ENCODE measurements around the gene TMC5. TPM values are rescaled to one million over a fixed set of nuclear protein-coding genes. Genes with fewer than 3 reads are reported as not detected.
A peak's percentile ranks its signal among the peaks of the same experiment; 100 is the strongest.

TMC5 gene
- total RNA-seq, 1 donor = not detected

DNA sequence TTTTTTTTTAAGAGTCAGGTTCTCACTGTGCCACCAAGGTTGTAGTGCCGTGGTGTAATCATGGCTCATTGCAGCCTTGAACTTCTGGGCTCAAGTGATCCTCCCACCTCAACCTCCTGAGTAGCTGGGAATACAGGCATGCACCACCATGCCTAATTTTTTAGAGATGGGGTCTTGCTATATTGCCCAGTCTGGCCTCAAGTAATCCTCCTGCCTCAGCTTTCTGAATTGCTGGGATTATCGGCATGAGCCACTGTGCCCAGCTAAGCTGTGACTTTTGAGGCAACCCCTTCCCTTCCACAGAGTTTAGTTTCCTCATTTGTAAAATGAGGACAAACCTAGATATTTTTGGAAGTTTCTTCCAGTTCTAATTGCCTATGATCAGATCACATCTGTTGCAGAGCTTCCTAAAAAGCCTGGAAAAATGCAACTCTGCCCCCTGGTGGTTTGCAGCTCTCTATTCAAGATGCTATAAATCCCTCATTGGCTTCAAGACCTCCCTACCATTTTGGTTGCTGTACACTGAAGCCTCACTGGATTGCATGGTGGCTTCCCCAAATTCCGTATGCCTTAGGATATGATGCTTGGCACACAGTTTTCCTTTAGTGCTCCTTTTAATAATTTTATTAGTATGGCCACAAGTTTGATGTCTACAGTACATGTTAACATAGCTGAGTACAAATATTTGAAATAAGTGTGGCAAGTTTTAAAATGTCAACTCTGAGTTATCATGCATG is 84.9 kb downstream of the TMC5 start:
- peak in 2 of 3 donors; percentile 78 to 84 for DNase-seq (ENCODE audit: low read depth in 2 of 3, low spot score in 2 of 3)

DNA sequence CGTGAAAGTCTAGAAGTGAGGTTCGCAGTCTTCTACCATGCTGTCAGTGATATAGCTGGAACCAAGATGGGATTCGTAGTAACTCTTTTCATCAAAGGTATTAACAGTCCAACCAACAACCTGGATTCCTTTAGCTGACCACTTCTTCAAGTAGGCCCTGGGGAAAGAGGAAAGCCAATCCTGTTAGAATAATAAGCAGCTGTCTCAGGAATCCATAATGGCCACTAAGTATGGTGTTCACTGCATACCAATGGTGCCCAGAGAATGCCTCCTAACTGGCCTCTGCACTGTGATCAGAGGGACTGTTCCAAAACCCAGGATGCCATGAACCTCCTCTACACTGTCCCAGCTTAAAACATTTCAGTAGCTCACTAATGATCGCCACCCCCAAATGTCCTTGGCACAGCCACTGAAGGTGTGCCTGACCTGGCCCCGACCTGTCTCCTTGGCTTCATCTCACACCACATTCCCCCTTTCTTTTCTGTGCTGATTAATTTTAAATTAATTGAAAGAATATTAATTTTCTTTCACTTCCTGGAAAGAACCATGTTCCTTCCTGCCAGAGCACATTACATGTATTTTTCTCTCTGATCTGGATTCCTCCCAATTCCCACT is 85.9 kb downstream of the TMC5 start:
- no peak for DNase-seq (ENCODE audit: low read depth in 2 of 3, low spot score in 2 of 3)

DNA sequence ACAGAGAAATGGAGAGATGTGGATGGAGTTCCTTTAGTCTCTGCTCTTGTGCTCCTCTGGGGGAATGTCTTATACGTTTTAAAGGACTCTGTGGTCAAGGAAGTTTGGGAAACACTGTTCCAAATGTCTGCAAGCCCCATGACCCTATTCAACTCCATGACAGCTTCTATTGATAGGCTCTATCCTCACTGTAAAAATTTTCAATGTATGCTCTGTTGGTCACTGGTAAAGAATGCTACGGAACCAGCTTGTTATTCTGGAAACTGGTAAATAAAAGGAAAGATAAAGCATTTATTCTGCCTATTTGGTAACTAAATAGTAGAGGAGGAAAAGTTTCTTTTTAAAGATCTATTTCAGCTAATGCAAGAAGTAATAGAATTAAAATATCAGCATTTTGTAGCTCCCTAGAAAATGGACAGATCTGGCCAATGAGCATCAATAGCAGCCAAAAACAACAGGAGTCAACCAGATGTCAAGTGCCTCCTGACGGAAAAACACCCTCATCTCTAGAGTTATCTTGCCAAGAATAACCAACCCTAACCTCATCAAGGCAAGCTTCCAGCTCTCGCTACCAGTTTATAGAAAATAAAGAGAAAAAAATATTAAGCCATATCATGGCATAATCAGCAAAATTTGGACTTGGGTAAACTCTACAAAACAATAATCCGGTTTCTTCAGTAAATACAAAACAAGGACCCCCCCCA is 88.1 kb downstream of the TMC5 start:
- no peak for DNase-seq (ENCODE audit: low read depth in 2 of 3, low spot score in 2 of 3)

DNA sequence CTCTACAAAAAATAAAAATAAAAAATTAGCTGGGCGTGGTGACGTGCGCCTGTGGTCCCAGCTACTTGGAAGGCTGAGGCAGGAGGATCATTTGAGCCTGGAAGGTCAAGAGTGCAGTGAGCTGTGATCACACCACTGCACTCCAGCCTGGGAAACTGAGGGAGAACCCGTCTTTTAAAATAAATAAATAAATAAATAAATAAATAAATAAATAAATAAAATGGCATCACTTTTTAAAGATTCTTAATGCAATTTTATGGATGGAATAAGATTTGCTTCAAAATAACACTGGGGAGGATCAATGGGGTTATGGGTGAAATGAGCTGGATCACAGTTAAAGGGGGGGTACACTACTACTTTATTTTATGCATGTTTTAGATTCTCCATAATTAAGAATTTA is 89.3 kb downstream of the TMC5 start:
- DNase-seq (ENCODE audit: low read depth in 2 of 3, low spot score in 2 of 3) = no peak

DNA sequence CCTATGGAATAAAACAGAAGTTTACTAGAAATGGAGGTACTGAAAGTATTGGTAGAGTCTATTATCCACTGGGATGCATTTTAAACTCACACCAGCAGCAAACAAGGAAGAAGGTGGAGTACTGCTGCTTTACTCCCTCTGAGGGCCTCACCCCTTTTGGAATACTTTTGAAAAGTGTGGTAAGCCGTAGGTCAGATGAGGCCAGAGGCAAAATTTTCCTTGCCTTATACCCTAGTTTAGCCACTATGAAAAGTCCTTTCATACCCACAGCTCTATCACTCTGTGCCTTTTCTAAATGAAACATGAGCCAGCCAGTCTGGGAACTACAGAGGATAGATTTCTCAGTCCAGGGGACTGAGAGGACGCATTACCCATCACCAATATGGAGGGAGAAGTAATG is 90.2 kb downstream of the TMC5 start:
- DNase-seq (ENCODE audit: low read depth in 2 of 3, low spot score in 2 of 3) = no peak

DNA sequence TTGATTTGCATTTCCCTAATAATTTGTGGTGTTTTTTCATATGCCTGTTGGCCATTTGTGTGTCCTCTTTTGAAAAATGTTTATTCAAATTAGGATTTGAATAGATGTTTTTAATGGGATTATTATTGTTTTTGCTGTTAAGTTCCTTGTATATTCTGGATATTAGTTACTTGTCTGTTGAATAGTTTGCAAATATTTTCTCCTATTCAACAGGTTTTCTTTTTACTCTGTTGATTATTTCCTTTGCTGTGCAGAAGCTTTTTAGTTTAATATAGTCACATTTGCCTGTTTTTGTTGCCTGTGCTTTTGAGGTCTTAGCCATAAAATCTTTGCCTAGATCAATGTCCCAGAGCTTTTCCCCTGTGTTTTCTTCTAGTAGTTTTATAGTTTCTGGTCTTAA is 94.6 kb downstream of the TMC5 start:
- DNase-seq (ENCODE audit: low read depth in 2 of 3, low spot score in 2 of 3) = no peak

DNA sequence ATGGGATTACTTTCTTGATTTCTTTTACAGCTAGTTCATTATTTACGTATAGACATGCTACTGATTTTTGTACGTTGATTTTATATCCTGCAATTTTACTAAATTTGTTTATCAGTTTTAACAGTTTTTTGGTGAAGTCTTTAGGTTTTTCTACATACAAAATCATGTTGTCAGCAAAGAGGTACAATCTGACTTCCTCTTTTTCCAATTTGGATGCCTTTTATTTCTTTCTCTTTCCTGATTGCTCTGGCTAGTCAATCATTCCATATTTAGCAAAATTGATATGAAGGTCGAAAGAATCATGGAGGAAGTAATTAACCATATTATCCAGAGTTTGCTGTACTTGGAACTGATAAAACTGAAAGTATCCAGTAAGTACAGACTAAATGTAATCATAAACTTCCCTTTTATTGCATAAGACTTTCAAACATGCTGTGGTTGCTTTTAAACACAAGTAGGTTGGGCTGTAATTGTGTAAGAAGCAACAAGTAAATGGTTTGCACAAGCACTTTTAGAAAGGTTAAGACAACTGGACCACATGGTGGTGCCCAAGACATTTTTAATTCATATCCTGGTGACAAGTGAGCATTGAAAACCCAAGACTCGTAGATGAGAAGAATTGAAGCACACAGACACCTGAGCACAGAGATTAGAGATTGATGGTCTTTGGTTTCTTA is 95.8 kb downstream of the TMC5 start:
- DNase-seq (ENCODE audit: low read depth in 2 of 3, low spot score in 2 of 3) = peak in 2 of 3 donors; percentile 38 to 59

DNA sequence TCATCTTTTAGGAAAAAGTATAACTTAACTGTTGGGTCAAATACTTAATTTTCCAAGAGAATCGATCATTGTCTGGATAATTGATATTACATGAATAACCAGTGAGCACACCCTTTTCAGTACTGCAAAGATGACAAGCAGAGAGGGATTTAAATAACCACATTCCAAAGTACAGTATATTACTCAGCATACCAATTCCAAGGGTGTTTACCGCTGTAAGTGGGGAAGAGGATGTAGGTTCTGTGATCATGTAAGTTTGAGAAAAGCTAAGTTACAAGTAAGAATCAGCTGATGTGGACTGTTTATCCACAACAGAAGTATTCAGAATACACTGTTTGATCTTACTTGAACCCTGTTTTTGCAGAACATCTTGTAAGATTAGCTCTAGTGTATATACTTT is 98.1 kb downstream of the TMC5 start:
- no peak for DNase-seq (ENCODE audit: low read depth in 2 of 3, low spot score in 2 of 3)

DNA sequence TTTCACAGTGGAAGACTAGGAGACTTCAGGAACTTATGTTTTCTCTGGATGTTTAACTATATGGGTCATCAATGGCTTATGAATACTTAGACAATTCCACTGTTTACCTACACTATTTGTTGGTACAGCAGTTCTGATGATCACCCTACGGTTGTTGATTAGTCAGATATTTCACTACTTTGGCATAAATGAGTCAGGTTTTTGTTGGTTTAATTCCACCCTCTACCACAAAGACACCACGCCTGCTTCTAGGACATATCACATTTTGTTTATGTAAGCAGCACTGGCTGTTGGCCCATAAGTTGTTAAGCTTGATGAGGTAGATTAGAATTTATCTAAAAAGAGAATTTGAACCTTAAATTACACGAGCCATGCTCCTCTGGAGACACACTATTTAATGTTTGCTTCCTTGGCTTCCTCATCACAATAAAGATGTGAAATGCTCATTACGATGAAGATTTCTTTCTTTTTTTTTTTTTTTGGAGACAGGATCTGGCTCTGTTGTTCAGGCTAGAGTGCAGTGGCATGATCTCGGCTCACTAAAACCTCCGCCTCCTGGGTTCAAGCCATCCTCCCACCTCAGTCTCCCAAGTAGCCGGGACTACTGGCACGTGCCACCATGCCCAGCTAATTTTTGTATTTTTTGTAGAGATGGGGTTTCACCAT is 99.9 kb downstream of the TMC5 start:
- DNase-seq (ENCODE audit: low read depth in 2 of 3, low spot score in 2 of 3) = no peak

DNA sequence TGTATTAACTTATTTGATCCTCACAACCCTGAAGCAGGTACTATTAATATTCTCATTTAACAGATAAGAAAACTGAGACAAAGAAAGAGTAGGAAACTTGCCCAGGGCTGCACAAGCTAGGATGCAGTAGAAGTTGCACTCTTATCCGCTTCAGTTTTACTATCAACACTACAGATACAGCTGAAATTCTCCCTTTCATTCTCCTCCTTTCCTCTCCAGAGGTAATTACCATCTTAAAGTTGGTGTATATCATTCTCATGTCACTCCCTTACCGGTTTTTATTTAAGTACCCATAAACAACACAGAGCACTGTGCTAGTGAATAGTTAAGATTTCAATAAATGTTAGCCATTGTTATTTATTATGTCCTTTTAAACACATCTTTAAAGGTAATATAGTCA is 100.7 kb downstream of the TMC5 start:
- no peak for DNase-seq (ENCODE audit: low read depth in 2 of 3, low spot score in 2 of 3)

DNA sequence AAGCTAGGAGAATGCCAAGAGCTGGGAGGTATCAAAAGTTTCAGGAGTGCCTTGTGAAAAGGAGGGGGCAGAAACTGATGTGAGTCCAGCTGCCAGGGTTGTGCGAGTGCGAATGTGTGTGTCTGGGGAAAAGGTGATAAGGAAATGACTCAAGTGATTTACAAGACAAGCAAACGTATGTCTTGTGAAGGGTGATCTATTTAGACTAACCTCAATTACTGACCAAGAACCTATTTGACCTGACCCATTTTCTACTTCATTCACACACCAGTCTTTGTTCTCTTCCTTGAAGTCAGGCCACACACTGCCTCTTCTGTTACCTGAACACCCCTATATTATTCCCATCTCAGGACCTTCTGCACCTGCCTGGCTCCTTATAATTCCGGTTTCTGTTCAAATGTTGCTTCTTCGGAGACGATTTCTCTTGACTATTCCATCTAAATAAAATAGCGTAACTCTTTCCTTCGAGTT is 103.2 kb downstream of the TMC5 start:
- peak in 2 of 3 donors; percentile 33 to 49 for DNase-seq (ENCODE audit: low read depth in 2 of 3, low spot score in 2 of 3)

DNA sequence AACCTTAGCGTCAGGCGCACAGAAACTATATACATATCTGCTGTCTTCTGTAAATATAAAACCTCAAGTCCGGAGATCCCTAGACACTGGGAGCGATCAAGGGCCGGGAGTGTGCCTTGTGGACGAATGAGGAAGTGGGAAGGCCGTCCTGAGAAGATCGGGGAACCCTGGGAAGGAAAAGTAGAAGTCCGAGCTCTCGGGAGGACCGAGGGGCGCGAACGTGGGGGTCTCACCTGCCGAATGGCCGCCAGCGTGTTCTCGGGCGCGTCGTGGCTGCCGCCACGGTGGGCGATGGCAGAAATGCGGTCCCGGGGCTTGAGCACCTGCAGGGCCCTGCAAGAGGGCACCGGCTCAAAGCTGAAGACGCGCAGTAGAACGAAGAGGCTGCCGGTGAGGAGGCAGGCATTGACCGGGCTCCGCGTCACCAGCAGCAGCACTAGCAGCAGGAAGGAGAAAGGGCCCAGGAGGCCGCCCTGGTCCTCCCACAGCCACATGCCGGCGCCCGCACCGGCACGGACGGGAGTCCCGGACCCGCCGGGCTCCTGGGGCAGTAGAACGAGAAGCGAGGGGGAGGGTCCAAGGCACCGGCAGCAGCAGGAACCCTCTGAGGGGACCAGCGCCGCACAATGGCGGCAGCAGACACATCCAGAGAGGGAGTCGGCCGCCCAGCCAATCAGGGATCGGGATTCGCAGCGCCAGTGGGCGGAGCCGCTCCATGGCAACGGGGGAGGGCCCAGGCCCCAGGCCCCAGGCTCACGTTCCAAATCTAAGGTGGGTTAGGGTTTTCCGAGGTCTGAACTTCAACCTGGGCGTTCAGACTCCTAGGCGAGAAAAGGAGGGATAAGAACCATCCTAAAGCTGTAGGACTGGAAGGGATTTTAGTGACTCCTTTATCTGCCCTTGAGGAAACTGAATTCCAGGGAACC is 104.1 kb downstream of the TMC5 start, which contains the start of gene GDE1:
GDE1 (minus strand) TSS at position 628 of the 926 bp plus-strand sequence; CDS start at position 494, 134 bp downstream.
- peak; percentile 73 to 94 (median 93) for DNase-seq (ENCODE audit: low read depth in 2 of 3, low spot score in 2 of 3)

DNA sequence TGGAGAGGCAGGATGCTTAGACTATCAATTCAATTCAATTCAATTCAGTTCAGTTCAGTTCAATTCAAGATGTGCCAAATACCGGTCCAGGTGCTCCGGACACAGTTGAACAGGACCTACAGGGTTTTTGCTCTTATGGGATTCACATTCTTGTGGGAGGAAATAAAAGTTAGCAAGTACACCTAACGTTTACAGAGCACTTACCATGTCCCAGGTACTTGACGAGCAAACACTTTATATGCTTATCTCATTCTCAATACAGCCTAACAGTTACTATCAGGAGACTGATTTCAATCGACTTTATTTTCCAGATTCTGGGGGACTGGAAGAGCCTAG is 104.7 kb downstream of the TMC5 start:
- DNase-seq (ENCODE audit: low read depth in 2 of 3, low spot score in 2 of 3) = no peak

DNA sequence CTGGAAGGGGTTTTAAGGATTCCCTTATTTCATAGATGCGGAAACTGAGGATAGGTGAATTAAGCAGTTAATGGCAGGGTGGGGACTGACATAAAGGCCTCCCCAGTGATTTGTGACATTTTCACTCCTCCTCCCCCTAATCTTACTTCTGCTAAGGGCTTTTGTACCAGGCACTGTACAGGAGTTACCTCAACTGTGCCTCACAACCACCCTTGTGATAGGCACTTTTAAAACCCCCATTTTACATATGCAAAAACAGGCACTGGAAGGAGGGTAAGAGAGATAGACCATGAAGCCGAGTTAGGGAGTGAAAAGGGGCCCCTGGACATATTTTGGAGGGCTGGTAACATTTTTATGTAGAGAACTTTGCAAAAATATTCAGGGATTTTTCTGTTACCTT is 105.1 kb downstream of the TMC5 start:
- DNase-seq (ENCODE audit: low read depth in 2 of 3, low spot score in 2 of 3) = no peak

DNA sequence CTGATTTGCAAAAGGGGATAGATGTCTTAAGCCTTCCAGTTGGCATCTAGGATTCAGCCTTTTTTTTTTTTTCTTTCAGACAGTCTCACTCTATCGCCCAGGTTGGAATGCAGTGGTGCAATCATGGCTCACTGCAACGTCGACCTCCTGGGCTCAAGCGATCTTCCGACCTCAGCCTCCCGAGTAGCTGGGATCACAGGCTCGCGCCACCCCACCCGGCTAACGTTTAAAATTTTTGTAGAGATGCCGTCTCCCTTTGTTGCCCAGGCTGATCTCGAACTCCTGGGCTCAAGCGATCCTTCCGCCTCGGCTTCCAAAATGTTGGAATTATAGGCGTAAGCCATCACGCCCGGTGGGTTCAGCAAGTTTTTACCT is 105.5 kb downstream of the TMC5 start:
- DNase-seq (ENCODE audit: low read depth in 2 of 3, low spot score in 2 of 3) = no peak

DNA sequence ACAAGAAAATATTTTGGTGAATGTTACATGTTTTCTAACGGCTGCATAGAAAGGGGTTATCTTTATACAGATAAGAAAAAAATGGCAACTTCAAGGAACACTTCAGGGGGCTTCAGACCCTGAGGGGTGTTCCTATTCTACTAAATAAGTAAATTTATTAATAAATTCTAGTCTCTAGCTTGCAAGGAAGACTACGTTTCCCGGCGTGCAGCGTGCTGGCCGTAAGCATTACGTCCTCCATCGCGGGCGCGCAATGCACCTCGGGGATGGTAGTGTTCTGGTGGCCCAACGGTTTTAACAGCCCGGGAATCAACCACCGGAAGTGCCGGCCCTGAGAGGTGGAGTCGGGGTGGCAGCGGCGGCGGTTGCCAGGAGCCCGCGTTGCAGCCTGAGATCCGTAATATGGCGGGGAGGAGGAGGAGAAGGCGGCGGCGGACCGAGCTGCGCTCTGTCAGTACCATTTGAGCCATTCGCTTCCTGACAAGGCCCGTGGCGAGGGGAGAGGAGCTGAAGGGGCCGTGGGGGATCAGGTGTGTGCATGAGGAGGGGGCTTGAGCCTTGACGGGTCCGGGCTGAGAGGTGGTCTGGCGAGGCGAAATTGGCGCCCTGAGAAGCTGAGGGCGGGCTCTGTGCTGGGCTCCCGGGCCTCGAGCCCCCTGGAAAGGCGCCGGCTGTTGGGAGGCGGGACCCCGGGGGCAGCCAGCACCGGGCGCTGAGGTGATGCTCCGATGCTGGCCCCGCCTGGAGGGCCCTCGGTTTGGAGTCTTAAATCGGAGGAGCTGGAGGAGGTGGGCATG is 106.1 kb downstream of the TMC5 start, which contains the start of gene CCP110:
CCP110 (plus strand) TSS at position 384 of the 797 bp plus-strand sequence. CDS start 3,940 bp downstream, outside the sequence.
- peak; percentile 82 to 98 (median 96) for DNase-seq (ENCODE audit: low read depth in 2 of 3, low spot score in 2 of 3)

DNA sequence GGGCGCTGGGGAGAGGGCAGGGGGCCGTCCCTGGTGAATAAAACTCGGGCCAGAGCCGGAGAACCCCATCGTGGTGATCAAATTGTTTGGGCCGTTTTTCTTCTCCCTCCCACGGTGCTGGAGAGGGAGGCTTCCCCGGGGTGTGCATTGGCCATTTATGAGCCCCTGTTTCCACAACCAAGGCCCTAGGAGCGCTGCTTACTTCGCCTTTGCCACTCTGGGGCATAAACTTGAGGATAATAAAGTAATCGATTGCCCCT is 106.6 kb downstream of the TMC5 start:
- DNase-seq (ENCODE audit: low read depth in 2 of 3, low spot score in 2 of 3) = no peak

DNA sequence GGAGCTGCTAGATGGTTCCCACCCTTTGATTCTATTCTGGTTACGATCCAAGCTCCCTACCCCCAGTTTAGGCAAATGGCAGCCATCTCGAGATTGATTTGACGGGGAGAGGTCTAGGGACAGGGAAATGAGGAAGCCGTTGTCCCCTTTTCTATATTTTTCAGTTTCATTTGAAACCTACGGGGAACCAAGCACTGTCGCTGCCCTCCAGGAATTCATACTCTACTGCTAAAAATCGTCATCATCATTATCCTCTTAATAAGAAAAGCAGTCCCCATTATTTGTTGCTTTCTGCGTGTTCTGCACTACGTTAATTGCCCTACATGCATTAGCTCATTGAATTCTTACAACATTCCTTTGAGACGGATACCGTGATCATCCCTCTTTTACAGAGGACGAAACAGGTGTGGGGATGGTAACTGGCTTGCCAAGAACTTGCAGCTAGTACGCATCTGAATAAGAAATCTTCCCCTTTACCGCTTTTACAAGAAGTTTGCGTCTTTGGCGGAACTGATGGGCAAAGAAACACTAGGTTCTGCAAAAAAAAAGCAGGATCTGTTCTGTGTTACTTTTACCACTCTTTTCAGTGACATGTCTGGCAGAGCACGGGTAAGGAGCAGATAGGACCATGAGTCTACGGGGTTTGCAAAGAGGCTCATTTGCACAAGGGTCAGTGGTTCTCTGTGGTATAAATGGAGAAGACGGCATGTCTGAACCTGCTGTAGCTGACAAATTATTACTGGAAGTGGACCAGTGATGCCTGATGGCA is 107.1 kb downstream of the TMC5 start:
- peak in 2 of 3 donors; percentile 29 to 48 for DNase-seq (ENCODE audit: low read depth in 2 of 3, low spot score in 2 of 3)
